SH-SY5Y (cell line): ENCODE measurements around the gene ZCCHC7.

ENCODE experiments used
- GATA2 ChIP-seq: IDR thresholded peaks from 2 replicates; pipeline ENCODE4 v1.6.1; 2011; ENCODE audit warnings: mild to moderate bottlenecking, low read depth, low read length
- GATA3 ChIP-seq: IDR thresholded peaks from 2 replicates; pipeline ENCODE4 v1.6.1; 2011; ENCODE audit warnings: low read depth, mild to moderate bottlenecking, low read length, moderate library complexity

- TF ChIP-seq GATA2, result no peak
- TF ChIP-seq GATA3, result no peak
These were observed 45.3 kb downstream of the ZCCHC7 start for GRCh38 chr9:37165644-37166043.
